ENCODE measurements around the gene RMDN3. TPM values are rescaled to one million over a fixed set of nuclear protein-coding genes. Genes with fewer than 3 reads are reported as not detected.

The RMDN3 gene
- total RNA-seq, 1 donor from 2014 or later: 34.6 TPM

DNA sequence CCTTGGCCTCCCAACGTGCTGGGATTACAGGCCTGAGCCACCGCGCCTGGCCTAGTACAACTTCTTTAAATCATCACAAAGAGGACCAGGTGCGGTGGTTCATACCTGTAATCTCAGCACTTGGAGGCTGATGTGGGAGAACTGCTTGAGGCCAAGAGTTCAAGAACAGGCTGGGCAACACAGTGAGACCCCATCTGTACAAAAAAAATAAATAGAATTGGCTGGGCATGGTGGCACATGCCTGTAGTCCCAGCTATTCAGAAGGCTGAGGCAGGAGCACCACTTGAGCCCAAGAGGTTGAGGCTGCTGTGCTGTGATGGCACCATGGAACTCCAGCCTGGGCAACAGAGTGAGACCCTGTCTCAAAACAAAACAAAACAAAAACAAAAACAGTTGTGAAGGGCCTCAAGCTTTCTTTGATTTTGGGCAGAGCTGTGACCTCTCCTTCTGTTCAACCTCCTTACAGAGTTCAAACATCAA, 5.9 kb downstream of the RMDN3 start:
- DNase-seq (ENCODE audit: low spot score): no peak

DNA sequence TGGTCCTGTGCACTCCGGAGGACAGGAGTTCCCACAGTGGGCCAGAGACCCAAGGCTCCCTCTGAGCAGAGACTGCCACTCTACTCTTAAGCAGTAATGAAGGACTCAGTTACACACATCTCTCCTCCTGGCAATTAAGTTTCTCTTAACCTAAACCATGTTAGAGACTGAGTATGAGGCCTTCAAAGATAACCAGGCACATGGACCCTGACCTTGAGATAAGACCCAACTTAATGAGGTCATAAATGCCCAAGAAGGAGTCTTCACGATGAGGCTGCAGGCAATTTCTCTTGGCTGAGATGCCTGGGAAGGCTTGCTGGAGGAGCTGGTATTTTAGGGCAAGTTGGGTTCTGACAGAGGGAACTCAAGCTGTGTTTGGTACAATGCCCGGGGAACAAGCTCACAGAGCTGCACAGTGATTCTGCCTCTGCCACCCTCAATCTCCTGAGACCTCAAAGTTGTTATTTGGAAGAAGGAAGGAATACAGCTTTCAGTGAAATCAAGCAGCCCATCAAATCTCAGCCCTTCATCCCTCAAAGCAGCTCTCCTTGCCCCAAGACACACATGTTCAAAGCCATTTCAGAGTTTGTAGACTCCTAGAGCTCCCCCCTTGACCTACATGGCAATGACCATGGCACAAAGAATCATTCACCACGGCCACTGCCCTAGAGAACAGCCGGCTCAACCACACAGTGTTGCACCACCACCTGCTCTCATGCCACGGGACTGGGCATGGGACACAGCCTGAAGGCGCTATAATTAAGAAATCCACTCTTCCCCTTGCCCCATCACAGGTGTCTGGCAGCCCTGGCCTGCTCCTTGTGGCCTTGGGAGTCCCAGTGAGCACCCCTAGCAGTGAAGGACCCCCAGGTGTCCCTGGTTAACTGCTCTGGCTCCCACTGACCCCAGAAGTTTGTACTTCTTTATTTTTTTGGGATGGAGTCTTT, 7.1 kb downstream of the RMDN3 start:
- no peak for DNase-seq (ENCODE audit: low spot score)

GRCh38 chr15:40746916-40747418, 8.1 kb downstream of the RMDN3 start:
- no peak for DNase-seq (ENCODE audit: low spot score)

GRCh38 chr15:40744815-40745152, 10.3 kb downstream of the RMDN3 start:
- no peak for DNase-seq (ENCODE audit: low spot score)

DNA sequence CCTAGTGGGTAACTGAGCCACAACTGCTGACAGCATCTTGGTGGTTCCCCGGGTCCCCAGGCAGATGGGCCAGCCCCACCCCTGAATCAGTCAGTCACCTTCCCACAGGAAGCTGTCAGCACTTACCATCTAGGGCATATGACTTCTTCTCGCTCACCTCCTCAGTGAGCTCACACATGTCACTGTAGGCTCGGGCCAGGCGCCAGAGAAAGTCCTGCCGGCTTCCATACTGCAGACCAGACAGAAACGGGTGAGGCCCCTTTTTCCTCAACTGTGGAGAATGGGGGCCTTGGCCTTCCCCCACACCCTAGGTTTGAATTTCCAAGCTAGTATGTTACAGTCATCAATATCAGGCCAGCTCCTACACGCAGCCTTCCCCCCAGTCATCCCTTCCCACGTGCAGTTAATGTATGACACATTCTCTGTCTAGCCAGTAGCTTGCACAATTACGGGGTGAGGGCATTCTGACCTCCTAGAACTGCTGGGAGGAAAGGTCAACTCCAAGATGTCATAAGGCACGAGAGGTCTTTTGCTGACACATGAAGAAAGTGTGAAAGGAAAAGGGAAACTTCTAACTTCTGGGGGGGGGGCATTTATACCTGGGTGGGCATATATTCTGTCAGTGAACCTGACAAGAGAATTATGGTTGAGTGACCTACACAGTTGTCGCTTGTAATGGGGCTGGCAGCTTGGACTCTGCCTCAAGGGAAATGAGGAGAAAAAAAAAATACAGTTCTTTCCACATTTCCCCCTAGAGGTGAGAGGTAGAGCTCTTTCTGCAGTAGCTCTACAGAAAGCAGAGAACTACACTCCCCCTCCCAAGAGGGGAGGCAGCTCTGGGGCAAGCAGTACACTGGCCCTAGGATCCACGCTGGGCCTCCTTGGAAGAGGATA, 10.9 kb downstream of the RMDN3 start:
- DNase-seq (ENCODE audit: low spot score): no peak

DNA sequence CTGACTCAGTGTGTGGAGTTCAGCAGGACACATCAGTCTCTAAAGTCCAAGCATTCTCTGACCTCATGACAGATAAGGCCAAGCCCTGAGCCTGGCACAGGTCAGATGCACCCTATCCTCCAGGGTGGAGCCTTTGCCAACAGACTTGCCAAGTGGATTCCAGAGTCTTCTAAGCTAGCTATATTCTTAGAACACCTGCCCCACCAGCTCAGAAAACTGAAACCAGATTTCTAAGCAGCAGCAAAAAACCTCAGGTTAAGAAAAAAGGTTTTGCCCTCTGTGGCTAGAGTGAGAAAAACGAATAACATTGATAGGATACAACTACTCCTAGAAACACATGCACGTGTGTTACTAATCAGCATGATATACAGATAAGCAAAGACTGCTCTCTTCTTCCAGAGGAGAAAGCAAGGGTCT, 11.6 kb downstream of the RMDN3 start:
- DNase-seq (ENCODE audit: low spot score): no peak

- no peak for DNase-seq (ENCODE audit: low spot score)
These were observed 15.2 kb downstream of the RMDN3 start for GRCh38 chr15:40739854-40740253.

DNA sequence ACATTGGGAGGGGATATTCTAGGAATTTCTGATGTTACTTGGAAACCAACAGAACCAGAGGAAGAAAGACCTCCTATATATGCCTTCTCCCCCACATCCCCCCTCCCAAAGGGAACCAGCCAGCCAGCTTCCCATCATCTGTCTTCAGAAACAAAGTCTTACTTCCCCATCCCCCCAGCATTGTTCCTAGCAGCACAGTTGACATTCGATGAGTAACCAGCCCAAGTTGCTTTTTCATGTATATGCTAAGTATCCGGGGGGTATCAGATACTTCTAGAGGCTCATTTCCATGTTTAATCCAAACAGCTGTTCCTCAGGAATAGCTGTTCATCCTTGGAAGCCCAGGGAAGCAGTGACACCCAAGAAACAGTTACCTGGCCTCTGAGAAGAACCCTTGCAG, 16.0 kb downstream of the RMDN3 start:
- DNase-seq (ENCODE audit: low spot score): no peak

- no peak for DNase-seq (ENCODE audit: low spot score)
These were observed 18.0 kb downstream of the RMDN3 start for GRCh38 chr15:40737048-40737447.

DNA sequence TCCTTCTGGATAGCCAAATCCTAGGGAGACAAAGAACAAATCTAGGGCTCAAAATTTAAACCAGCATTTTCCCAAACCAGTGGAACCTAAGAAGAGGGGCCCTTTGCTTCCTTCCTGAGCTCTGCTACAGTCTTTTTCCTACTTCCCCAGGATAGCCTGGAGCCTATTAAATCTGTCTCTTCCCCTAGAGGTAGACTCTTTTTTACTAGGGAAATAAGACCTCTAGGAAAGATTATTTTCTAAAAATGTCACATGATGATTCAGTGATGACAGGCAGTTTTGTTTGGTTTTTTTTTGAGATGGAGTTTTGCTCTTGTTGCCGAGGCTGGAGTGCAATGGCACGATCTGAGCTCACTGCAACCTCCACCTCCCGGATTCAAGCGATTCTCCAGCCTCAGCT, 18.5 kb downstream of the RMDN3 start:
- DNase-seq (ENCODE audit: low spot score): no peak

- no peak for DNase-seq (ENCODE audit: low spot score)
These were observed 24.0 kb downstream of the RMDN3 start for GRCh38 chr15:40731034-40731433.

DNA sequence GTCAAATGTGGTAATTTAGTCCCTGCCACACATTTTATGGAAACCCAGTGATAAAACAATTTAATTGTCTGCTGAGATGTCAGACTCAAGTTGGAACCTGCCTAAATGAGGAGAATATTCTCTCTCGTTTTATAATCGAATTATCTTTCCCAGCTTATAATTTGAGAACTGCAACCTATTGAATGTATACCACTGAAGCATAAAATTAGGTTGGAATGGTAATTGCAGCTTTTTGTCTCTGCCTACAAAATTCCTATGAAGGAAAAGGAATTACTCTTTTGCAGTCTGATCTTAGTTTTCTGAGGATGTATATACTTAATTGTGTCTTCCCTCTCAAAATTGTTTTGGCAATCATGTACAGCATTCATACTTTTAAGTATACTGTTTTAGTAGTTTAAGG, 31.1 kb downstream of the RMDN3 start:
- DNase-seq (ENCODE audit: low spot score): no peak

DNA sequence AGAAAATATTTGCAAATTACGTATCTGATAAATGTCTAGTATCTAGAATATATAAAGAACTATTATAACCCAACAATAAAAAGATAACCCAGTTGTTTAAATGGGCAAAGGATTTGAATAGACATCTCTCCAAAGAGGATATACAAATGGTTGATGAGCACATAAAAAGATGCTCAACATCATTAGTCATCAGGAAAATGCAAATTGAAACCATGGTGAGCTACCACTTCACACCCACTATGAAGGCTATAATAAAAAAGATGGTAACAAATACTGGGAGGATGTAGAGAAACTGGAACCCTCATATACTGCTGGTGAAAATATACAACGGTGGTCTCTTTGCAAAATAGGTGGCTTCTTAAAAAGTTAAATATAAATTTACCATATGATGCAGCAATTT, 32.1 kb downstream of the RMDN3 start:
- no peak for DNase-seq (ENCODE audit: low spot score)

- DNase-seq (ENCODE audit: low spot score): no peak
These were observed 32.7 kb downstream of the RMDN3 start for GRCh38 chr15:40722354-40722753.

DNA sequence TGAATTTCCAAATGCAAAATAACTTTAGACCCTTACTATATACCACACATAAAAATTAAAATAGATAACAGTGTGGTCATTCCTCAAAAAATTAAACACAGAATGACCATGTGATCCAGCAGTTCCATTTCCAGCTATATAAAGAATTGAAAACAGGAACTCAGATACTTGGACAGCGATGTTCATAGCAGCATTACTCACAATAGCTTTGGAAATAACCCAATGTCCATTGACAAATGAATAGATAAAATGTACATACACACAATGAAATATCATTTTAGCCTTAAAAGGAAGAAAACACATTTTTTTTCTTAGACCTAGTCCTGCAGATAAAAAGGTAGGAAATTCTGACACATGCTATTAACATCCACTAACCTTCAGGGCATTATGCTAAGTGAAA, 33.4 kb downstream of the RMDN3 start:
- DNase-seq (ENCODE audit: low spot score): no peak

- no peak for DNase-seq (ENCODE audit: low spot score)
These were observed 38.9 kb downstream of the RMDN3 start for GRCh38 chr15:40716165-40716564.

DNA sequence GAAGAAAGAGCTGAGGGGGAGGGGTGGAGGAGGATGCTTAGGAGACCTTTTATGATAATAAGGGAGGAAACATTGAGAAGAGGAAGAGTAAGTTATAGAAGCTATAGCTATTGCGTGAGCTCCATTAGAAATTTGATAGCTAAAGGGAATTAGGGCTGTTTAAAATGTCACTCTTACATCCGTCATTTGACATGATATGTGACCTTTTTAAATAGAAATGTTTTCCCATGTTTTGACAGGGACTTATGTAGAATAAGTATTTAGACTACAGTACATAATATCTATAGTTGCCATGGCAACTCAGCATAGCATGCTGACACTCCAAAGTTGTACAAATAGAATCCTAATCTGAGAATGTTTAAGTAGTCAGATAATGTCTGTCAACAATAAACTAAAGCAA, 40.9 kb downstream of the RMDN3 start:
- no peak for DNase-seq (ENCODE audit: low spot score)

GRCh38 chr15:40706121-40706520, 48.9 kb downstream of the RMDN3 start:
- DNase-seq (ENCODE audit: low spot score): no peak

DNA sequence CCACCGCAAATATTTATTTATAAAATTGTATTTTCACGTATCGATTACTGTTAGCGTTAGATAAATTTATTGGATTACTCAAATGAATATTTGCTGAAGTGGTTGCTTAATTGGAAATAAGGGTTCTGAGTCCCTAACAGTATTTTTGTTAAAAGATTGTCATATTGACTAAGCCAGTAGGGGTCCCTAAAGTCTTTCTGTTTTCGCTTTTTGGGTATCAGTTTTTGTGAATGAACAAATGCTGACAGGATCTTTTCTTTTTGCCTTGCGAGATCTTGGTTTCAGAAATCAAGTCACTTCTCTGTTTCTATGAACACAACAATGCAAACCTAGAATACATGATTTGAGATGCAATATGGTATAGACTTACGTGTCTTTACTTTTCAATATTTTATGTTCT, 53.0 kb downstream of the RMDN3 start:
- no peak for DNase-seq (ENCODE audit: low spot score)

DNA sequence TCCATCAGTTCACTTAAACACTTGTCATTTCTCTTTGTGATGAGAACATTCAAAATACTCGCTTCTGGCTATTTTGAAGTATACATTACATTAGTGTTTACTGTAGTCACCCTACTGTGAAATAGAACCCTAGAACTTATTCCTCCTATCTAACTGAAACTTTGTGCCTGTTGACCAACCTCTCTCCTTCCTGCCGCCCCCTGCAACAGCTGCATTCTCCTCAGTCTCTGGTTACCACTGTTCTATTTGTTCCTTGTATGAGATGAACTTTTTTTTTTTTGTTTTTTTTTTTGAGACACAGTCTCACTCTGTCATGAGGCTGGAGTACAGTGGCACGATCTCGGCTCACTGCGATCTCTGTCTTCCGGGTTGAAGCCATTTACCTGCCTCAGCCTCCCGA, 57.1 kb downstream of the RMDN3 start:
- DNase-seq (ENCODE audit: low spot score): no peak

- no peak for DNase-seq (ENCODE audit: low spot score)
These were observed 58.8 kb downstream of the RMDN3 start for GRCh38 chr15:40696228-40696627.

DNA sequence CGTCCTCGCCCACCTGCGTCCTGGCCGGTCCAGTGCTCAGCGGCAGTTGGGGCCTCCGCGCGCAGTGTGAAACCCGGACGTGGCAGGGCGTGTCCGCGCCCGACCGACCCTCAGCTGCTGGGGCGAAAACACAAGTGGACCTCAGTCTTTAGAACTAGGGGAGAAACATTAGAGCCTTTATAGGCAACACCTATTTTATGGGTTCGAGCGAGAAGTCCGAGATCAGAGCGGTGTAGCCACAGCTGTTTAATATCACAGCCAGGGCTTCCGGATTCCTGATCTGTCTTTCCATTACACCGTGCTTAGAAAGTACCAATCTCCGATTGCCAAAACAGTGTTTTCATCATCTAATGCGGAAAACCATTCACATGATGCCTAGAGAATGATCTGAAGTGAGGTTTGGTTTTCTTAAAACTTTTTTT, 59.6 kb downstream of the RMDN3 start:
- no peak for DNase-seq (ENCODE audit: low spot score)

All from ureter (tissue), 1 donor.